ENCODE measurements around the gene SORD.
A peak's percentile ranks its signal among the peaks of the same experiment; 100 is the strongest.

SORD gene

DNA sequence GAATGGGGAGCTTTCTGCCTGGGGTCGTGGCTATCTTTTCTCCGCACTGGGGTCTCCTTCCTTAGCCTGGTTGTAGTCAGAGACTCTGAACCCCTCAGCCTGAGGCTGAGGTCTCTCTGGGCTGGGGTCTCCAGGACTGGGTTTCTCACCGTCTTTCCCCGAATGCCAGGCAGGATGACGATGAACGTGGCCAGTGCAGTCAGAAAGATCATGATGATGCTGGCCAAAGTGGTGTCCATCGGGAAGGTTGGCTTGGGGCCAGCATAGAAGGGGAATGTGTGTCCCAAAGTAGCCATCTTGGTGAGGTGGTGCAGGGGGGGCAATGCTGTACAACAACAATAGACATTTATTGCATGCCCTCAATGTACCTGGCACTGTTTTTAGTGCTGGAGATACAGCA is 99.7 kb downstream of the SORD start:
- peaks cover 2% of the 10 kb centered on the region; the same call in 1 of the 2 replicates for H3K4me1 ChIP-seq (ENCODE audit: insufficient read depth, low read length)
- no peak overlapping the region for H2AFZ ChIP-seq (ENCODE audit: low read depth, low read length)
- no peak overlapping the region for H3K9ac ChIP-seq (ENCODE audit: low read depth, low read length)
- H3K36me3 ChIP-seq (ENCODE audit: insufficient read depth, low read length): no peaks in the 10 kb centered on the region
- H3K27me3 ChIP-seq (ENCODE audit: insufficient read depth, low read length, poor library complexity): peaks cover 8% of the 10 kb centered on the region
- no peak overlapping the region for H3K4me2 ChIP-seq (ENCODE audit: insufficient read depth, low read length)
- no peaks in the 10 kb centered on the region for H3K9me3 ChIP-seq (ENCODE audit: insufficient read depth, low read length, severe bottlenecking)
- DNase-seq: no peak
- H3K79me2 ChIP-seq (ENCODE audit: insufficient read depth, low read length): no peaks in the 10 kb centered on the region
- H4K20me1 ChIP-seq (ENCODE audit: insufficient read depth, low read length): no peaks in the 10 kb centered on the region
- no peak for ATAC-seq (ENCODE audit: insufficient read depth, low read depth)
- H3K27ac ChIP-seq (ENCODE audit: low read length): no peak overlapping the region
- TF ChIP-seq, protein P1, sequence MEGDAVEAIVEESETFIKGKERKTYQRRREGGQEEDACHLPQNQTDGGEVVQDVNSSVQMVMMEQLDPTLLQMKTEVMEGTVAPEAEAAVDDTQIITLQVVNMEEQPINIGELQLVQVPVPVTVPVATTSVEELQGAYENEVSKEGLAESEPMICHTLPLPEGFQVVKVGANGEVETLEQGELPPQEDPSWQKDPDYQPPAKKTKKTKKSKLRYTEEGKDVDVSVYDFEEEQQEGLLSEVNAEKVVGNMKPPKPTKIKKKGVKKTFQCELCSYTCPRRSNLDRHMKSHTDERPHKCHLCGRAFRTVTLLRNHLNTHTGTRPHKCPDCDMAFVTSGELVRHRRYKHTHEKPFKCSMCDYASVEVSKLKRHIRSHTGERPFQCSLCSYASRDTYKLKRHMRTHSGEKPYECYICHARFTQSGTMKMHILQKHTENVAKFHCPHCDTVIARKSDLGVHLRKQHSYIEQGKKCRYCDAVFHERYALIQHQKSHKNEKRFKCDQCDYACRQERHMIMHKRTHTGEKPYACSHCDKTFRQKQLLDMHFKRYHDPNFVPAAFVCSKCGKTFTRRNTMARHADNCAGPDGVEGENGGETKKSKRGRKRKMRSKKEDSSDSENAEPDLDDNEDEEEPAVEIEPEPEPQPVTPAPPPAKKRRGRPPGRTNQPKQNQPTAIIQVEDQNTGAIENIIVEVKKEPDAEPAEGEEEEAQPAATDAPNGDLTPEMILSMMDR (IDR thresholded peaks at IDR 0.05; ENCODE audit: borderline replicate concordance, extremely low read depth, low read length, poor library complexity, severe bottlenecking): no peak
- TF ChIP-seq EZH2 (IDR thresholded peaks at IDR 0.05; ENCODE audit: borderline replicate concordance, low read depth, low read length, severe bottlenecking): no peak
- no peak overlapping the region for H3K4me3 ChIP-seq (ENCODE audit: low read depth in 1 of 2, low read length in 2 of 2)

DNA sequence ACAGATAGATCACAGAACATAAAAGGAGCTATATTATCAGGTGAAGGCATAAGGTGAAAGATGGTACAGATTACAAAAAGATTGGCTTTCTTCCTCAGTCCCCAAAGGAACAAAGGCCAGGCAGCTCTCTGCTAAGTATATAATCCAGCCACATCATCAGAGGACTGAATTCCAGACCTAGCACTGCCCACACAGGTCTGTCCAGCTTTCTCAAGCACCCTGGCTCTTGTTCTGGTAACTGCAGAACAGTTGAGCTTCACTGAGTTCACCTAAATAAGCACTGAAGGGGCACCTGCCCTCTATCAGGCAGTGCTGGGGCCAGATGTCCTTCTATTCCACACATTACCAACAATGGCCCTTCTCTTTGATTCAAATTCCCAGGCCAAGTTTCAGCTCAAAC is 100.4 kb downstream of the SORD start:
- H3K27me3 ChIP-seq (ENCODE audit: insufficient read depth, low read length, poor library complexity): peaks cover 8% of the 10 kb centered on the region
- no peak overlapping the region for H3K4me3 ChIP-seq (ENCODE audit: low read depth in 1 of 2, low read length in 2 of 2)
- no peak overlapping the region for H3K27ac ChIP-seq (ENCODE audit: low read length)
- H3K4me1 ChIP-seq (ENCODE audit: insufficient read depth, low read length): no peaks in the 10 kb centered on the region
- no peaks in the 10 kb centered on the region for H3K79me2 ChIP-seq (ENCODE audit: insufficient read depth, low read length)
- no peak overlapping the region for H2AFZ ChIP-seq (ENCODE audit: low read depth, low read length)
- no peak overlapping the region for H3K4me2 ChIP-seq (ENCODE audit: insufficient read depth, low read length)
- no peaks in the 10 kb centered on the region for H3K36me3 ChIP-seq (ENCODE audit: insufficient read depth, low read length)
- no peak overlapping the region for H3K9ac ChIP-seq (ENCODE audit: low read depth, low read length)
- TF ChIP-seq, protein P1 (IDR thresholded peaks at IDR 0.05; ENCODE audit: borderline replicate concordance, extremely low read depth, low read length, poor library complexity, severe bottlenecking): no peak
- TF ChIP-seq EZH2 (IDR thresholded peaks at IDR 0.05; ENCODE audit: borderline replicate concordance, low read depth, low read length, severe bottlenecking): no peak
- no peak for ATAC-seq (ENCODE audit: insufficient read depth, low read depth)
- DNase-seq: no peak
- H3K9me3 ChIP-seq (ENCODE audit: insufficient read depth, low read length, severe bottlenecking): no peaks in the 10 kb centered on the region
- no peaks in the 10 kb centered on the region; the same call in 1 of the 2 replicates for H4K20me1 ChIP-seq (ENCODE audit: insufficient read depth, low read length)

DNA sequence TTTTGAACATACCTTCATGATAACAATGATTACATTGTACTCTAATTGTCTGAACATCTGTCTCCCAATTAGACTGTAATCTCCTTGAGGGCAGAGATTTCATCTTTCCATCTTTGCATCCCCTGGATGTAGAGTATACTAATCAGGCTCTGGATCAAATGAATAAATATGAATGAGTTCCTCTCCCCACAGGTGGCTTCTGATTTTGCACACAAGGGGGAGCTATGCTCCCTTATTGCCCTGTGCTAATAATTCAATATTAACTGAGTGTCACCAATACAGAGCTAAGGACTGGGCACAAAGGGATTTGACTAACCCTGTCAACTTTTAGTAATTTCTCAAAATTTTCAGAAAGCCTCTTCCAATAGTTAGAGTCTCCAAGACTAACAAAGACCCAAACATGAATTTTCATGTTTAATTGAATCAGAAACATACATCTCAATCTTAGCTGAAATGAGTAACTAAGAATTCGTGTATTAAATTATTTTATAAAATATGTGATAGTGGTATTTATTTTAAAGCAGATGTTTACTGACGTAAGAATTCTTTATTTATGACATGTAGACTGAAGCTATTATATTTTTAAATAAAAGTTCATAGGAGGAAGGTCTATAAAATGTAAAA is 103.7 kb downstream of the SORD start:
- no peak overlapping the region for H3K4me2 ChIP-seq (ENCODE audit: insufficient read depth, low read length)
- DNase-seq: peak; percentile 39
- H3K79me2 ChIP-seq (ENCODE audit: insufficient read depth, low read length): no peaks in the 10 kb centered on the region
- H4K20me1 ChIP-seq (ENCODE audit: insufficient read depth, low read length): no peaks in the 10 kb centered on the region; the same call in 1 of the 2 replicates
- H3K9ac ChIP-seq (ENCODE audit: low read depth, low read length): no peak overlapping the region
- no peaks in the 10 kb centered on the region for H3K36me3 ChIP-seq (ENCODE audit: insufficient read depth, low read length)
- H3K4me1 ChIP-seq (ENCODE audit: insufficient read depth, low read length): no peaks in the 10 kb centered on the region
- no peak overlapping the region for H3K4me3 ChIP-seq (ENCODE audit: low read depth in 1 of 2, low read length in 2 of 2)
- TF ChIP-seq EZH2 (IDR thresholded peaks at IDR 0.05; ENCODE audit: borderline replicate concordance, low read depth, low read length, severe bottlenecking): no peak
- TF ChIP-seq, protein P1 (IDR thresholded peaks at IDR 0.05; ENCODE audit: borderline replicate concordance, extremely low read depth, low read length, poor library complexity, severe bottlenecking): peak; percentile 70
- no peaks in the 10 kb centered on the region for H3K9me3 ChIP-seq (ENCODE audit: insufficient read depth, low read length, severe bottlenecking)
- no peak overlapping the region for H2AFZ ChIP-seq (ENCODE audit: low read depth, low read length)
- peaks cover 8% of the 10 kb centered on the region for H3K27me3 ChIP-seq (ENCODE audit: insufficient read depth, low read length, poor library complexity)
- peak; percentile 64 for ATAC-seq (ENCODE audit: insufficient read depth, low read depth)
- no peak overlapping the region for H3K27ac ChIP-seq (ENCODE audit: low read length)
